ENCODE results near the gene SYNE1.

Gene SYNE1

DNA sequence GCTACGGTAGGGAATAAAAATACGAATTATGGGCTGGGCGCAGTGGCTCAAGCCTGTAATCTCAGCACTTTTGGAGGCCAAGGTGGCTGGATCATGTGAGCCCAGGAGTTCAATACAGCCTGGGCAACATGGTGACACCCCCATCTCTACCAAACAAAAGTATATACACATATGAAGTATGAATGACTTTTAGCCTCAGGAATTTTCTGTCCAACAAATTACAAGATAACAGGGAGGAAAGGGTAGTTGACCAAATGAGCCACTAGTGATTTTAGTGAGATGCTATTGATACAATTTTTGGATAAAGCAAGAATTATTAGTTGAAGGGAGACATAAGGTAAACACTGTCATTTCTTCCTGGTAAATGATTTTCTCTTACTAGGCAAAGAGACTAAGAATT lies 328.2 kb downstream of the SYNE1 start:
- no peak for DNase-seq

GRCh38 chr6:152308306-152308705 lies 328.9 kb downstream of the SYNE1 start:
- DNase-seq: no peak

- DNase-seq: no peak
Observed at GRCh38 chr6:152305672-152306071, 331.5 kb downstream of the SYNE1 start.

DNA sequence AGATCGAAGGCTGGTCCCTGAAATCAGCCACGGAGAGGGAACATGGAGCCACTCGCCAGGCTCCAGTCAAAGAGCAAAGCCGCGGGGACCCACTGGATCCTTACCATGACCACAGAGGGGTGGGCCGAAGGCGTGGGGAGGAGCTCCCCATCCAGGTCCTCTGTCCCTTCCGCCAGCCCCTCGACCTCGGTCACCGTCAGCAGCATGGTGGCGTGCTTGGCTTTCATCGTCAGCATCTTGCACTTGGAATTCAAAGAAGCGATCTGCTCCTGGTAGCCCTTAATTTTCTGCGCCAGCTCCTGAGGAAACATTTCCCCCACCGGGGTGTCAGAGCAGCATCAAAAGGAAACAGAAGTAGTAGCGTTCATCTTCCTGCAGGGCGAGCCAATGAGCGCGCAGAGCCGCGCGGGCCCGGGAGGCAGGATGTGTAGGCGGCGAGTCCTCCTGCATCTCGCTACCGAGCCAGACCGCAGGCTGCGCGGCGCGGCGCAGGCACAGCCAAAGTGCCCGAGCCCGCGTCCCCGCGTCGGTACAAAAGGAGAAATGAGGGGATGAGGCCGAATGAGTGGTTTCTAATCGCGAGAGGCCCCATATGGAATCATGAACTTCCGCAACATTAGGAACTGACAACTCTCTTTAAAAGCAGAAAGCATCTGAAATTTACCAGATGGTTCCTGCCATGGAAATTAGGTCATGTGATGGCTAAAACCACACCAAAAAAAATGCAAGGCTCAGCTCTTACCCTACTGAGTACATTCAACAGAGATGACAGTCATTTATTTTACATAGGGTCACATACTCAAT lies 335.2 kb downstream of the SYNE1 start:
- DNase-seq: peak; percentile 92

- DNase-seq: no peak
Observed at GRCh38 chr6:152301021-152301764, 336.0 kb downstream of the SYNE1 start.

GRCh38 chr6:152300517-152300916 lies 336.6 kb downstream of the SYNE1 start:
- no peak for DNase-seq

GRCh38 chr6:152298848-152299735 lies 338.1 kb downstream of the SYNE1 start:
- no peak for DNase-seq

DNA sequence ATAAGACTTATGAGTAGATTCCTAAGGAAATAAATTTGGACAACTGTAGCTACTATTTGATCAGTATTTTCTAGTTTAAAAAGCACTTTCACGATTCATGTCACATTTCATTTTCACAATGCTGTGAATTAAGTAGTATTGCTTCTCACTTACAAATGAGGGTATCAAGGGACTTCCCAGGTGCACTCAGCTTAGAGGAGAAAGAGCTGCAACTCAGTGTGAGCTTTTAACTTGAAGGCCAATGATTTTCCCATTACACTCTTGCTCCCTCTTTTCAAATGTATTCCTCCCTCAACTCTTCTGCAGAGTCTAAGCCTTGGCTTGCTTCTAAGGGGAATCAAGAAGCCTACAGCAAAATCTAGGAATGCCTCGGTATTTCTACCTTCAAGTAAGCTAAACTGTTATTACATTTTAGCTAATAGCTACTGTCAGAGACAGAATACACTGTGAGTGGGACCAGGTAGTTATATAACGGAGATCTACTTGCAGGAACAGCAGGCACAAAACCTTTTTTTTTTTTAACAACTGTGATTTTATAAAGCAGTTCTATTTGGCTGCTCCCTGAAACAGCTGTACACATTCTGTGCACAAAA lies 339.0 kb downstream of the SYNE1 start:
- no peak for DNase-seq

- DNase-seq: no peak
Observed at GRCh38 chr6:152296648-152297376, 340.4 kb downstream of the SYNE1 start.

GRCh38 chr6:152295920-152296319 lies 341.2 kb downstream of the SYNE1 start:
- no peak for DNase-seq

- no peak for DNase-seq
Observed at GRCh38 chr6:152295346-152295745, 341.8 kb downstream of the SYNE1 start.

GRCh38 chr6:152293404-152293803 lies 343.8 kb downstream of the SYNE1 start:
- DNase-seq: no peak

DNA sequence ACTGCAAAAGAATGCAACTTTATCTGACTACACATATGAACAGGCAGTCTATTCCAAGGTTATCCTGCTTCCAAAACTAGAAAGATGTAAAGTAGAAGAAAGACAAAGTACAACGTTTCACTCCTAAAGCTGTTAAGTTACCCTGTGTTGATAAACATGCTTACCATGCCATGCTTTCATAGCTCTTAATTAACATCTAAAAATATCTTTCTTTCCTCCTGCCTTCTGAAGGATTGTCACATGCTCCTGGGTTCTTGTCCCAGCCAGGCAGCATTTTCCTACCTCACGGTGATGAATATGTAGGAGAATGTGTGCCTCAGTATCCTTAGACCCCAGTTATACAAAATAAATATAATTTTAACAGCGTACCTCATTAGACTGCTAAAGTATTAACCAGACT lies 344.6 kb downstream of the SYNE1 start:
- no peak for DNase-seq

DNA sequence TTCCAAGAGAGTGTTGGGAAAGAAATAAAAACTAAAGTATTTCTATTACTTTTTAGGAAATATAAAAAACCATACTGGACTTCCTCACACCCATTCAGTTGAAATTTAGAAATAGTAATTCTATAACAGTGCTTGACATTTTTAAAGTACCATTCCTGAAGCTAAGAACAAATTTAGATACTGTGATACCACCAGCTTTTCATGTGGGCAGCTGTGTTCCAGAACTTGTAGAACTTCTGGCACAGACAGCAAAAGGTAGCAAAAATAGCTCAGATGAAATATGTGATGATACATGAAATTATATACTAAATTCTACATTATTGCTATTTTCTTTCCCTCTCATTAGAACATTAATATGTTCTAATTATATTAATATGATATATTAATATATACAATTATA lies 346.5 kb downstream of the SYNE1 start:
- DNase-seq: no peak

- DNase-seq: peak; percentile 35
Observed at GRCh38 chr6:152277826-152278329, 359.3 kb downstream of the SYNE1 start.

DNA sequence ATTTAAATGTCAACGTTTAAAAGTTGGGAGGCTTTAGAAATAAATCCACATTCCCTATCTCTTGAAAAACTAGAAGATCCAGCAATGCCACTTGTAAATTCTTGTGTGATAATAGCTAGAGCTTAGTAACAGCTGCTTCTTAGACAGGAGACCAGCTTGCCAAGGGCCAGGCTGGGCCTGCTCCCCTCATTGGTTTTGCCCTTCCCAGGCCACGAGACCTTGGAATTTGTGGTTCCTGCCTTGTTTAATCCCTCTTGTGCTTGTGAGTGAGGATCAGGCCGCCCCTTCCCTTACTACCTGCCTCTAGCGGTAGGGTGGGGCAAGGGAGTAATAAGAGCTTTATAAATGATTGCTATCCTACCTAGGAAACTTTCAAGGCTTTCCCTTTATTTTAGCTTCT lies 363.5 kb downstream of the SYNE1 start:
- DNase-seq: peak; percentile 56

- no peak for DNase-seq
Observed at GRCh38 chr6:152273002-152273401, 364.2 kb downstream of the SYNE1 start.

GRCh38 chr6:152272486-152272885 lies 364.7 kb downstream of the SYNE1 start:
- no peak for DNase-seq

DNA sequence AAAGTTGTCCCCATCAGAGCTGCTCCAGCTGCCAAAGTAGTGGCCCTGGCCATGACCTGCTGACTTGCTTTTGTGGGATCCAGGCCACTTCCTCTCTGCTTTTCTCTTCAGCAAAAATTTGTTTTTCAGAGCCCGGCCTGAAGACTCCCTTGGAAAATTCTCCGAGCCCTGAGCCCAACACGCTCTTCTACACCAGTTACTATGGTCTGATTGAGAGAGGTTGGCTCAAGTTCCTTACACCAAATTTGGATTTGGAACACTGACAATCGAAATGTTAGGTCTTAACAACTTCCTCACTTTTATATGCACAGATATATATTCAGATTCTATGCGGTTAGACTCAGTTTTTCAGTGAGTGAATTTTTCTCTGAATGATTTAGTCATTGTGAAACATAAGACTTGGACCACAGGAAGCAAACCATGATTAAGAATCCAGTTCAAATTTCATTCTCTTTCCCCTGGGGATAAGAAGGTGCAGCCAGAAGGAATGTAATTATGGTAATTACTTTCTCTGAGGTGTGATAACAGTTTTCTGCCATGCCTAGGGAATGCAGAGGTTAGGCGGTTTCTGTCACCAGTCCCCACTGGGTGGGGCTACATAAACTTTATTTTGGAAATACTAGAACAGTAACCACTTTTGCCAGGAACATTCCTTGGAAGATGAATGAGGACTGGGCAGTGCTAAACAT lies 365.2 kb downstream of the SYNE1 start:
- DNase-seq: peak; percentile 62

DNA sequence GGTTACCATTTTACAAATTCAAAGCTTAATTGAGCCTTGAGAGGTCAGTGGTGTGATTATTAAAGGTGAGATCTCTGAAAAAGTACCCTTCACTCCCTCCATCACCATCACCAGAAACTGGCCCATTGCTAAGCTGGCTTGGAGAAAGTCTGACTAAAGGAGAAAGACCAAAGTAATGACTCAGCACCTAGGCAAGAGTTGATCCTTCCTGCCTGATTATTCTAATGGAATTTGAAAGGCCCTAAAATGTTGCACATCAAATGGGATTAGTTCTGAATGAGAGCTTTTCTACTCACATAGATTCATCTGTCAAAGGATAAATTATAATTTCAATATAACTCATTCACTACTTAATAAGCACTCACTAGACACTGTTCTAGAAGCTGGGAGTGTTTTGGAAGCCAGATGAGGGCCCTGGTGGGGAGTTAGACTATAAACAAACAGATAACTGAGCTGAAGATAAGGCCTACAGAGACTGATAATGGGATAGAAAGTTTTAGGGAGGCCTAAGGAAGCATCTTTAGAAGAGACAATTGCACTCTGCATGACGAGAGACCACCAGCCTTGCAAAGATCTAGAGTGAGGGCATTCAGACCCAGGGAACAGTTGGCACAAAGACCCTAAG lies 366.7 kb downstream of the SYNE1 start:
- no peak for DNase-seq
